HepG2 (cell line): ENCODE data around the gene MFRP. TPM values are rescaled to one million over a fixed set of nuclear protein-coding genes. Genes with fewer than 3 reads are reported as not detected.

Source experiments
- AHR ChIP-seq: IDR thresholded peaks from 2 replicates; pipeline ENCODE4 v1.6.1; 2018; ENCODE audit warnings: missing genetic modification reagents, missing compliant biosample characterization
- FLYWCH1 ChIP-seq: sonication (generic); formaldehyde crosslinking; IDR thresholded peaks from 2 replicates; pipeline ENCODE4 v1.8.1; 2023; ENCODE audit warnings: mild to moderate bottlenecking, missing genetic modification reagents
- JUN ChIP-seq: sonication (generic); formaldehyde crosslinking; IDR thresholded peaks from 2 replicates; pipeline ENCODE4 v1.4.0; 2020; ENCODE audit warnings: mild to moderate bottlenecking, missing genetic modification reagents
- PRMT3 ChIP-seq: sonication (generic); formaldehyde crosslinking; IDR thresholded peaks from 2 replicates; pipeline ENCODE4 v1.8.1; 2022; ENCODE audit warnings: low read depth, mild to moderate bottlenecking, moderate library complexity, missing genetic modification reagents, borderline replicate concordance
- RAD21 ChIP-seq: fragments of 450-650 bp; formaldehyde crosslinking; IDR thresholded peaks from 2 replicates; pipeline ENCODE4 v1.5.0; 2020; ENCODE audit warnings: mild to moderate bottlenecking
- SIX4 ChIP-seq: sonication (generic); formaldehyde crosslinking; IDR thresholded peaks from 2 replicates; pipeline ENCODE4 v1.4.0; 2020; ENCODE audit warnings: missing genetic modification reagents
- SMC3 ChIP-seq: IDR thresholded peaks from 2 replicates; pipeline ENCODE4 v1.6.1; 2011; ENCODE audit warnings: low read length, improper control_type of control experiment
- SNAPC4 ChIP-seq: sonication (generic); formaldehyde crosslinking; IDR thresholded peaks from 2 replicates; pipeline ENCODE4 v1.4.0; 2020; ENCODE audit warnings: mild to moderate bottlenecking, missing genetic modification reagents
- ZBTB39 ChIP-seq: sonication (generic); formaldehyde crosslinking; IDR thresholded peaks from 2 replicates; pipeline ENCODE4 v1.5.0; 2020; ENCODE audit warnings: missing genetic modification reagents
- ZNF20 ChIP-seq: sonication (generic); formaldehyde crosslinking; IDR thresholded peaks from 2 replicates; pipeline ENCODE4 v1.4.0; 2020; ENCODE audit warnings: mild to moderate bottlenecking, moderate library complexity, missing genetic modification reagents
- ZNF597 ChIP-seq: sonication (generic); formaldehyde crosslinking; IDR thresholded peaks from 2 replicates; pipeline ENCODE4 v1.5.0; 2020; ENCODE audit warnings: missing genetic modification reagents
- ZNF788 ChIP-seq: sonication (generic); formaldehyde crosslinking; IDR thresholded peaks from 2 replicates; pipeline ENCODE4 v1.5.0; 2020; ENCODE audit warnings: mild to moderate bottlenecking, missing genetic modification reagents, borderline replicate concordance
- ZSCAN21 ChIP-seq: sonication (generic); formaldehyde crosslinking; IDR thresholded peaks from 2 replicates; pipeline ENCODE4 v1.8.0; 2022; ENCODE audit warnings: mild to moderate bottlenecking, missing genetic modification reagents, moderate library complexity, borderline replicate concordance
- ZSCAN29 ChIP-seq: sonication (generic); formaldehyde crosslinking; conservative IDR thresholded peaks from 2 replicates; pipeline ENCODE4 v1.4.0; 2020; ENCODE audit warnings: mild to moderate bottlenecking, missing genetic modification reagents
- polyA plus RNA-seq, 8 experiments: library from polyadenylated mRNA; depleted of rRNA in 3 of 8; stranded (reverse) in 7 of 8; unstranded in 1 of 8; fragments of >200 nt; fragmentation: Illumina TruSeq in 4 of 8; extraction: Trizol in 4 of 8; gene quantifications; 2 replicates each; pipeline versions ENCODE4 v1.2.1 to v1.2.3, GENCODE V29; 2011 to 2016; ENCODE audit warnings: low read depth in 4 of 8, missing spikeins in 1 of 8, mixed read lengths in 1 of 8; ENCODE audit not compliant: insufficient read depth in 1 of 8
- total RNA-seq, 5 experiments: library from RNA; depleted of rRNA; stranded (reverse); fragments of >200 nt; fragmentation: Illumina TruSeq; extraction: Trizol; gene quantifications; 2 replicates each; pipeline ENCODE4 v1.2.3, GENCODE V29; 2016; ENCODE audit warnings: low read depth in 1 of 5
- TF ChIP-seq, protein P1 (sequence below): IDR thresholded peaks from 2 replicates; pipeline ENCODE4 v1.6.1; 2012; ENCODE audit warnings: low read length, improper control_type of control experiment

Gene MFRP
- total and polyA plus RNA-seq, 2 of the 13 experiments (the other 11 are each of a cell fraction or from before 2014, with no cell fraction given), result not detected

DNA sequence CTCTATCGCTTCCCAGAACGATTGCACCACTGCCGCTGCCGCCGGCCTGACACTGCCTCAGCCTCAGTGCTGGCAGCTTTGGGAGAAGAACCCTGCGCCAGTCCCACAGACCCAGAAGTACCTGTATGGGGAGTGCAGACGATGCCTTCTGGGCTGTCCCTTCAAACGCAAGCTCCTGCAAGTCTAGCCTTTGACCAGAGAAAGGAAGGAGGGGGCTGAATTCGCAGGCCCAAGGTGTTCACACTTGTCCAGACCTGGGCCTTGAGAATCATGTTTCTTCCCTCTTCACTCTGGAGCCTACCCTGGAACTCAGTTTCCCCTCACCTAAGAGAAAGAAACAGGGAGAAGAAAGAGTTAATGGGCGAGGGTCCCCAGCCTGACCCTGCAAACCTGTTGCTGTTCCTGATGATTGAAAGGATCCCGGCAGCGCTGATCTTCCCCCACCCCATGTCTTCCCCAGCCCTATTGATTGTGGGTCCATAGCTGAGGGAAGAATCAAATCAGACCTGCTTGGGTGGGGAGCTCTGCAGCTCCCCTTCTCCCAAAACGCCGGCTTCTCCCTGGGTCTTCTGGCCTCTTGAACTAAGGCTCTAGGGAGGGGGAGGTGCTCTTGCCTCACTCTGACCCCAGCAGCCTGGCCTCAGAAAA is 28.8 kb downstream of the MFRP start (continued):
- TF ChIP-seq ZBTB39 (CRISPR knock-in tag), result no peak
- TF ChIP-seq, protein P1, sequence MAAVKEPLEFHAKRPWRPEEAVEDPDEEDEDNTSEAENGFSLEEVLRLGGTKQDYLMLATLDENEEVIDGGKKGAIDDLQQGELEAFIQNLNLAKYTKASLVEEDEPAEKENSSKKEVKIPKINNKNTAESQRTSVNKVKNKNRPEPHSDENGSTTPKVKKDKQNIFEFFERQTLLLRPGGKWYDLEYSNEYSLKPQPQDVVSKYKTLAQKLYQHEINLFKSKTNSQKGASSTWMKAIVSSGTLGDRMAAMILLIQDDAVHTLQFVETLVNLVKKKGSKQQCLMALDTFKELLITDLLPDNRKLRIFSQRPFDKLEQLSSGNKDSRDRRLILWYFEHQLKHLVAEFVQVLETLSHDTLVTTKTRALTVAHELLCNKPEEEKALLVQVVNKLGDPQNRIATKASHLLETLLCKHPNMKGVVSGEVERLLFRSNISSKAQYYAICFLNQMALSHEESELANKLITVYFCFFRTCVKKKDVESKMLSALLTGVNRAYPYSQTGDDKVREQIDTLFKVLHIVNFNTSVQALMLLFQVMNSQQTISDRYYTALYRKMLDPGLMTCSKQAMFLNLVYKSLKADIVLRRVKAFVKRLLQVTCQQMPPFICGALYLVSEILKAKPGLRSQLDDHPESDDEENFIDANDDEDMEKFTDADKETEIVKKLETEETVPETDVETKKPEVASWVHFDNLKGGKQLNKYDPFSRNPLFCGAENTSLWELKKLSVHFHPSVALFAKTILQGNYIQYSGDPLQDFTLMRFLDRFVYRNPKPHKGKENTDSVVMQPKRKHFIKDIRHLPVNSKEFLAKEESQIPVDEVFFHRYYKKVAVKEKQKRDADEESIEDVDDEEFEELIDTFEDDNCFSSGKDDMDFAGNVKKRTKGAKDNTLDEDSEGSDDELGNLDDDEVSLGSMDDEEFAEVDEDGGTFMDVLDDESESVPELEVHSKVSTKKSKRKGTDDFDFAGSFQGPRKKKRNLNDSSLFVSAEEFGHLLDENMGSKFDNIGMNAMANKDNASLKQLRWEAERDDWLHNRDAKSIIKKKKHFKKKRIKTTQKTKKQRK, result no peak
- TF ChIP-seq RAD21 (CRISPR knock-in tag), result no peak
- TF ChIP-seq ZNF597, result no peak
- no peak for TF ChIP-seq AHR (CRISPR knock-in tag)
- no peak for TF ChIP-seq SMC3
- 0 out of 2 replicates have a peak, but pooled peaks have one; percentile 11 for TF ChIP-seq ZNF788 (CRISPR knock-in tag)
- no peak for TF ChIP-seq FLYWCH1 (CRISPR knock-in tag)
- no peak for TF ChIP-seq SNAPC4
- no peak for TF ChIP-seq ZNF20 (CRISPR knock-in tag)
- TF ChIP-seq JUN (CRISPR knock-in tag), result no peak
- no peak for TF ChIP-seq PRMT3 (CRISPR knock-in tag)
- TF ChIP-seq ZSCAN29 (CRISPR knock-in tag), result no peak
- TF ChIP-seq ZSCAN21, result 0 out of 2 replicates have a peak, but pooled peaks have one; percentile 3
- TF ChIP-seq SIX4 (CRISPR knock-in tag), result no peak
